Right lobe of liver (tissue), 6 donors: ENCODE results near the gene ACOX1. TPM values are rescaled to one million over a fixed set of nuclear protein-coding genes. Genes with fewer than 3 reads are reported as not detected.

Experiments
- ATAC-seq, 4 donors: fragments of 200-7000 bp; cut with Tn5 transposase; one replicate each; pipeline ENCODE4 v1.9.1; 2020; ENCODE audit warnings: mild to moderate bottlenecking in 4 of 4, moderate library complexity in 4 of 4
- DNase-seq, 3 donors: peaks; one replicate each; pipeline ENCODE4 v3.0.0-alpha.2; 2020
- H3K27ac ChIP-seq, 3 donors: fragments of 200-600 bp; one replicate each; pipeline ENCODE4 v1.8.0; 2022
- H3K27me3 ChIP-seq, 2 donors: fragments of 200-600 bp; one replicate each; pipeline ENCODE4 v1.8.0; 2022
- H3K36me3 ChIP-seq, 4 donors: fragments of 200-600 bp; sonication (generic) in 1 of 4; one replicate each; pipeline versions ENCODE4 v1.5.1 to v1.8.0; 2017 to 2022; ENCODE audit warnings: control low read depth in 1 of 4
- H3K4me1 ChIP-seq, 4 donors: fragments of 200-600 bp; sonication (generic) in 1 of 4; one replicate each; pipeline versions ENCODE4 v1.5.1 to v1.8.0; 2017 to 2022; ENCODE audit warnings: control low read depth in 1 of 4
- H3K4me3 ChIP-seq, 3 donors: fragments of 200-600 bp; one replicate each; pipeline ENCODE4 v1.8.0; 2022
- H3K9me3 ChIP-seq, 4 donors: fragments of 200-600 bp; sonication (generic) in 1 of 4; one replicate each; pipeline versions ENCODE4 v1.5.1 to v1.8.0; 2017 to 2022; ENCODE audit warnings: control low read depth in 1 of 4
- CTCF ChIP-seq, 4 donors: fragments of 200-600 bp in 3 of 4; fragments of 450-650 bp in 1 of 4; IDR thresholded peaks; one replicate each; pipeline versions ENCODE4 v1.5.1 to v1.8.0; 2016 to 2022; ENCODE audit warnings: antibody characterized with exemption in 4 of 4, mild to moderate bottlenecking in 2 of 4
- POLR2A ChIP-seq: fragments of 450-650 bp; IDR thresholded peaks from one replicate; pipeline ENCODE4 v1.6.1; 2017; ENCODE audit warnings: antibody characterized with exemption, mild to moderate bottlenecking
- WGBS: methylation state at CpG from one replicate; pipeline ENCODE4 v1.1.6; 2018; ENCODE audit warnings: low coverage, low lambda C conversion rate; ENCODE audit not compliant: insufficient coverage; ENCODE audit errors: missing lambda C conversion rate; 5-methylcytosine and 5-hydroxymethylcytosine counted together
- intact Hi-C, 2 donors: fragments of 100-400 bp; cut with DNase I; formaldehyde crosslinking; loops; one replicate each; pipeline versions ENCODE4 v1.11.2 to v1.14.1; 2022
- total RNA-seq, 6 experiments: library from RNA; depleted of rRNA in 2 of 6; stranded (reverse); fragments of >200 nt in 2 of 6; fragmentation: NEBNext Ultra II Directional in 3 of 6; extraction: Animal tissue kit (Norgen Biotek cat#: 25700) in 3 of 6; gene quantifications; one replicate each; pipeline versions ENCODE4 v1.1.0 to v1.2.4, GENCODE V29; 2016 to 2023
- donor health status: DM: no; HTN: yes; CAD: no.
- donor health status: DM: no; HTN: no; CAD: no.
- donor health status: DM: no; HTN: no; CAD: no.
- donor health status: DM: no; HTN: yes; CAD: no.
- donor health status: DM: no; HTN: yes; CAD: no.

Gene ACOX1
- total RNA-seq, 6 experiments from 2014 or later, result 112 to 202 (median 190) TPM

- H3K27me3 ChIP-seq, result no peaks in the 10 kb centered on the region
- DNase-seq (peak in 1 of 3 donors; percentile 47), ATAC-seq (no peak)
- peaks cover 0 to 13% (median 0%) of the 10 kb centered on the region in 4 donors for H3K4me1 ChIP-seq
- WGBS, result 88% methylated on average over 4 of the region's 10 CpGs
- H3K4me3 ChIP-seq, result no peak overlapping the region
- peaks cover 0 to 11% (median 5%) of the 10 kb centered on the region in 4 donors for H3K36me3 ChIP-seq
- H3K27ac ChIP-seq, result no peak overlapping the region
- no peaks in the 10 kb centered on the region for H3K9me3 ChIP-seq
- TF ChIP-seq POLR2A, result no peak
- TF ChIP-seq CTCF (IDR thresholded peaks at IDR 0.05), result no peak
- intact Hi-C loops, result loop anchor here (5.0 kb wide), 1 partner anchor 101 kb away; no protein-coding TSS in a partner anchor
Observed at GRCh38 chr17:75906143-75906884, 72.7 kb downstream of the ACOX1 start.

GRCh38 chr17:75904749-75905521, 74.0 kb downstream of the ACOX1 start, which contains the start of gene MRPL38:
Gene MRPL38 (minus strand): TSS chr17:75904884. CDS start chr17:75904875, 9 bp downstream.
- TF ChIP-seq CTCF (IDR thresholded peaks at IDR 0.05) (peak; percentile 99 to 100 (median 100)), POLR2A (peak; percentile 65)
- peak within 1 kb of the TSS; percentile 72 to 86 (median 84) for H3K27ac ChIP-seq
- WGBS, result 12% methylated on average over 6 of the region's 69 CpGs
- peaks cover 0 to 26% (median 4%) of the 10 kb centered on the region in 4 donors for H3K4me1 ChIP-seq
- DNase-seq (peak; percentile 96 to 98 (median 97)), ATAC-seq (peak; percentile 94 to 98 (median 96))
- intact Hi-C loops, result loop anchor here (5.0 kb wide), 1 partner anchor 102 kb away; no protein-coding TSS in a partner anchor
- H3K4me3 ChIP-seq, result peak within 1 kb of the TSS; percentile 71 to 96 (median 96)
- no peaks in the 10 kb centered on the region for H3K27me3 ChIP-seq
- H3K9me3 ChIP-seq, result no peaks in the 10 kb centered on the region
- peaks cover 0 to 21% (median 5%) of the 10 kb centered on the region in 4 donors for H3K36me3 ChIP-seq

GRCh38 chr17:75902406-75902805, 76.6 kb downstream of the ACOX1 start:
- H3K4me3 ChIP-seq, result no peak overlapping the region
- intact Hi-C loops, result no loop called here
- TF ChIP-seq CTCF (IDR thresholded peaks at IDR 0.05) (no peak), POLR2A (no peak)
- no peaks in the 10 kb centered on the region for H3K9me3 ChIP-seq
- no peak for DNase-seq
- no peak for ATAC-seq
- 98% methylated on average over 5 of the region's 6 CpGs for WGBS
- no peaks in the 10 kb centered on the region for H3K27me3 ChIP-seq
- H3K36me3 ChIP-seq, result peaks cover 0 to 38% (median 13%) of the 10 kb centered on the region in 4 donors
- peaks cover 0 to 30% (median 6%) of the 10 kb centered on the region in 4 donors for H3K4me1 ChIP-seq
- no peak overlapping the region for H3K27ac ChIP-seq

- TF ChIP-seq CTCF (IDR thresholded peaks at IDR 0.05) (no peak), POLR2A (no peak)
- ATAC-seq (no peak), DNase-seq (no peak)
- H3K4me3 ChIP-seq, result no peak overlapping the region
- WGBS, result 100% methylated on average over 2 of the region's 18 CpGs
- no peaks in the 10 kb centered on the region for H3K27me3 ChIP-seq
- H3K9me3 ChIP-seq, result no peaks in the 10 kb centered on the region
- H3K27ac ChIP-seq, result no peak overlapping the region
- peaks cover 0 to 38% (median 13%) of the 10 kb centered on the region in 4 donors for H3K36me3 ChIP-seq
- peaks cover 0 to 35% (median 6%) of the 10 kb centered on the region in 4 donors for H3K4me1 ChIP-seq
- intact Hi-C loops, result no loop called here
Observed at GRCh38 chr17:75901727-75902126, 77.2 kb downstream of the ACOX1 start.
